KOPT-K1 (cell line): ENCODE measurements around the gene LMBR1.

Source experiments
- H3K27ac ChIP-seq: fragments of 200-600 bp; sonication (generic); 2 replicates; pipeline ENCODE4 v1.5.1; 2016; ENCODE audit warnings: antibody characterized with exemption, mild to moderate bottlenecking, low read depth, low read length; ENCODE audit not compliant: poor library complexity, severe bottlenecking
- H3K36me3 ChIP-seq: fragments of 200-600 bp; sonication (generic); 2 replicates; pipeline ENCODE4 v1.5.1; 2017; ENCODE audit warnings: antibody characterized with exemption, mild to moderate bottlenecking, low read length, moderate library complexity; ENCODE audit not compliant: insufficient read depth
- H3K9me3 ChIP-seq: fragments of 200-600 bp; sonication (generic); 2 replicates; pipeline ENCODE4 v1.5.1; 2017; ENCODE audit warnings: antibody characterized with exemption, low read length, mild to moderate bottlenecking; ENCODE audit not compliant: insufficient read depth, poor library complexity, severe bottlenecking

Gene LMBR1

GRCh38 chr7:156843157-156843556, 49.8 kb downstream of the LMBR1 start:
- Histone ChIP-seq H3K9me3 (no peaks in the 10 kb centered on the region), H3K27ac (no peak overlapping the region), H3K36me3 (no peaks in the 10 kb centered on the region)

DNA sequence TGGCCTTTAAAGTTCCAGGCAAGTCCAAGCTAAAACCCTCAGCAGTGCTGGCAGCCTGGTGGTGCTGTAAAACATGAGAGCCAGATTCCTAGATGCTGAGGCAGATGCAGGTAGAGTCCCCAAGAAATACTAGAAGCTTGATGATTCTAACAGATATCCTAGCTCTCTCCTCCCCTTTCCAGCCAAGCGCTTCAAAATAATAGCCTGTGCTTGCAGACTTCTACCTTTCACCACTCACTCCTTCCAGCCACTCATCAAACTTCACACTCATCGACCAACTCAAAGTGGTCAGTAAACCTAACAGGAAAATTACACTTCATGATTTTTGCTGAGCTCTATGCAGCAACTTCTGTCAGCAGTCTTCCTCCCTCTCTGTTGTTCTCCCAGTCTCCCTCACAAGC, 50.2 kb downstream of the LMBR1 start:
- H3K36me3 ChIP-seq: no peaks in the 10 kb centered on the region
- H3K9me3 ChIP-seq: no peaks in the 10 kb centered on the region
- H3K27ac ChIP-seq: no peak overlapping the region

DNA sequence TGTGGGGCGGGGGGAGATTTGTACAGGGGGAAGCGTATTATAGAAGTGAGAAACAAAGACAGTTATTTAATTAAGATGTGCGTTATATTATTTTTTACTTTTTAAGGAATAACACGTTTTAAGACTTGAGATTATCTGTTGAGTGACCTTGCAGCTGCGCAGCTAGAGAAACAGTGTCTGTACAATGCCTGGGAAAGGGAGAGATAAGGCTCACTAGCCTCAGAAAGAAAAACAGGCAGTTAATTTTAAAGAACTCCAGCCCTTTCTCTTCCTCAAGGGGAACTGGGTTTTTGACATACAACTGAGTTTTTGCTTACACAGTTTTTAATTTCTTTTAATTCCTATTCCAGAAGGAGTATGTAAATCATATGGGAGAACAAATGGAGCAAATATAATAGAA, 50.7 kb downstream of the LMBR1 start:
- Histone ChIP-seq H3K27ac (no peak overlapping the region), H3K36me3 (no peaks in the 10 kb centered on the region), H3K9me3 (no peaks in the 10 kb centered on the region)

DNA sequence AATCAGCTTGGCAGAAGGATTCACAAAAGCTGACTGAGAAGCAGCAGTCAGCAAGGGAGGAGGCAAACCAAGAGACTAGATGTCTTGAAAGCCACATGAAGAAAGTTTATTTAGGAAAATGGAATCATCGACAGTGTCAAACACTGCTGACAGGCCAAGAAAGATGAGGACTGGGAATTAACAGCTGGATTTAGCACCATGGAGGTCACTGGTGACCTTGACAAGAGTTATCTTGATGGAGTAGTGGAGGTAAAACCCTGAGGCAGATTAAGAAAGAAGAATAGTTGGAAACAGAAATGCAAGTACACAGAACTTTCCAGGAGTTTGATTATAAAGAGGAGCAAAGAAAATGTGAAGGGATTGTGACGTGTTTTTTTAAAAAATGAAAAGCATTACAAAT, 51.5 kb downstream of the LMBR1 start:
- no peaks in the 10 kb centered on the region for H3K36me3 ChIP-seq
- no peak overlapping the region for H3K27ac ChIP-seq
- no peaks in the 10 kb centered on the region for H3K9me3 ChIP-seq

- no peaks in the 10 kb centered on the region for H3K36me3 ChIP-seq
- H3K27ac ChIP-seq: no peak overlapping the region
- H3K9me3 ChIP-seq: no peaks in the 10 kb centered on the region
Measured at GRCh38 chr7:156840134-156840533, 52.8 kb downstream of the LMBR1 start.

DNA sequence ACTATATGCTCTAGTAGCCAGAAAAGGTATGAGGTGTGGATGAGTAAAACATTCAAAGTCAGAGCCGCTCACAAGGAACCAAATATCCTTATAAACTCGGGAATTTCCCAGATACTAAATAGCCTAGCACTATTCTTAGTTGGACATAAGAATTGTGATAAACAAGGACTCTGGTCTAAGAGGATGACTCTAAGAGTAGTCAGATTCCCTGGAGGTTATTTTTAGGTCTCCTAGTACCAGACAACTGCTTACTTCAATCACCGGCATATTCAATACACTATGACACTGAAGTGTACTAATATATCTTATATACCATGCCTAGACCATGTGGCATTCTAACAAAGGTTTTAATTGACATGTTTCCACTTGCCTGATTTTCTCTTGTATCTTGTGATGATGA, 56.5 kb downstream of the LMBR1 start:
- no peaks in the 10 kb centered on the region for H3K9me3 ChIP-seq
- peaks cover 13% of the 10 kb centered on the region for H3K36me3 ChIP-seq
- no peak overlapping the region for H3K27ac ChIP-seq

- H3K36me3 ChIP-seq: peaks cover 13% of the 10 kb centered on the region
- no peak overlapping the region for H3K27ac ChIP-seq
- H3K9me3 ChIP-seq: no peaks in the 10 kb centered on the region
Measured at GRCh38 chr7:156834462-156834861, 58.5 kb downstream of the LMBR1 start.

GRCh38 chr7:156833312-156833711, 59.7 kb downstream of the LMBR1 start:
- Histone ChIP-seq H3K9me3 (no peaks in the 10 kb centered on the region), H3K27ac (no peak overlapping the region), H3K36me3 (peaks cover 13% of the 10 kb centered on the region)

DNA sequence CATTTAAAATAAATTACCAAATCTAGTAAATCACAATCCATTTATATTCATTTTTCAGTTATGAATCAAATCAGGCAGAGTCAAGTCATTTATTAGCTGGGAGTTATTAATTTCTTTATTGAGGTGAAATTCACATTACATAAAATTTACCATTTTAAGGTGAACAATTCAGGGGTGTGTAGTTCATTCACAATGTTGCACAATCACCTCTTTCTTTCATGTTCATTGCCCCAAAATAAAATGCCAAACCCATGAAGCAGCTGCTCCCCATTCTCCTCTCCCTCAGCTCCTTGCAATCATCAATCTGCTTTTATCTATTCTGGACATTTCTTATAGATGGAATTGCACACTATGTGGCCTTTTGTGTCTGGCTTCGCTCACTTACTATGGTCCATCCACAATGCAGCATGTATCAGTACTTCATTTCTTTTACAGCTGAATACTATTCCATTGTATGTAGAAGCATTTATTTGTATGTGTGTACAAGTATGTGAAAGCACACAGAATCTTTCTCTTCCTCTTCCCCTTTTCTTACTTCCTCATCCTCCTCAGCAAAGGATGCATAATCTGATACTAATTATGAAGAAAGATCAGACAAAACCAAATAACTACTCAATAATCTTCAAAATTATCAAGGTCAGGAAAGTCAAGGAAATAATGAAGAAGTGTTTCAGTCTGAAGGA, 60.6 kb downstream of the LMBR1 start:
- H3K36me3 ChIP-seq: peaks cover 13% of the 10 kb centered on the region
- H3K27ac ChIP-seq: no peak overlapping the region
- H3K9me3 ChIP-seq: no peaks in the 10 kb centered on the region

GRCh38 chr7:156829669-156830336, 63.2 kb downstream of the LMBR1 start:
- Histone ChIP-seq H3K27ac (no peak overlapping the region), H3K9me3 (no peaks in the 10 kb centered on the region), H3K36me3 (peaks cover 14% of the 10 kb centered on the region)

GRCh38 chr7:156827587-156828203, 65.3 kb downstream of the LMBR1 start:
- no peak overlapping the region for H3K27ac ChIP-seq
- no peaks in the 10 kb centered on the region for H3K9me3 ChIP-seq
- peaks cover 13% of the 10 kb centered on the region for H3K36me3 ChIP-seq

- Histone ChIP-seq H3K27ac (no peak overlapping the region), H3K36me3 (peaks cover 12% of the 10 kb centered on the region; the same call in 1 of the 2 replicates), H3K9me3 (no peaks in the 10 kb centered on the region)
Measured at GRCh38 chr7:156823435-156823834, 69.5 kb downstream of the LMBR1 start.

DNA sequence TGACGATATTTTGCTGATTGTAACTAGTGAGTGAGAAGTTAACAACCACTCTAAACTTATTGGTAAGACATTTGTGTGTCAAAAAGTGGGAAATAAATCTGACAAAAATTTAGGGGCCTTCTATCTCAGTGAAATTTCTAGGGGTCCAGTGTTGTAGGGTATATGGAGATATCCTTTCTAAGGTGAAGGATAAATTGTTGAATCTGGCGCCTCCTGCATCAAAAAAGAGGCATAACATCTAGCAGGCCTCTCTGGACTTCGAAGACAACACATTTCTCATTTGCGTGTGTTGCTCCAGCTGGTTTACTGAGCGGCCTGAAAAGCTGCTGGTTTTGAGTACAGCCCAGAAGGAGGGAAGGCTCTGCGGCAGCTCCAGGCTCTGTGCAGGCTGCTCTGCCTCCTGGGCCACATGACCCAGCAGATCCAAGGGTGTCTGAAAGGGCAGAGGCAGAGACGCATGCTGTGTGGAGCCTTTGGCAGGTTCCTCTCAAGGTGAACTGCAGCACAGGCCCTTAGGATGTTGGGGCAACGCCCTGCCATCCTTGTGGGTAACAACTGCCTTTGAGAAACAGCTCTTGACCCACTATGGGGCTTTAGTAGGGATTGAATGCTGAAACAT, 72.4 kb downstream of the LMBR1 start:
- Histone ChIP-seq H3K9me3 (no peaks in the 10 kb centered on the region), H3K36me3 (peaks cover 12% of the 10 kb centered on the region; the same call in 1 of the 2 replicates), H3K27ac (no peak overlapping the region)

GRCh38 chr7:156819733-156820295, 73.2 kb downstream of the LMBR1 start:
- H3K36me3 ChIP-seq: peaks cover 12% of the 10 kb centered on the region; the same call in 1 of the 2 replicates
- H3K27ac ChIP-seq: no peak overlapping the region
- no peaks in the 10 kb centered on the region for H3K9me3 ChIP-seq

GRCh38 chr7:156818133-156818532, 74.8 kb downstream of the LMBR1 start:
- Histone ChIP-seq H3K9me3 (no peaks in the 10 kb centered on the region), H3K27ac (no peak overlapping the region), H3K36me3 (peaks cover 9% of the 10 kb centered on the region; the same call in 1 of the 2 replicates)
